HEK293 (cell line): Measurements from ENCODE around the gene PEPD.

ENCODE experiments used
- CTCF ChIA-PET: fragments of 350-600 bp; formaldehyde crosslinking; extraction: SDS; loops from one replicate; lab custom pipeline; 2021; ENCODE audit warnings: antibody characterized with exemption; lab: Yijun Ruan, JAX
- POLR2A ChIA-PET: fragments of 300-600 bp; formaldehyde crosslinking; extraction: SDS; loops from one replicate; lab custom pipeline; 2020; ENCODE audit warnings: antibody characterized with exemption, inconsistent platforms; lab: Yijun Ruan, JAX
- H3K27ac ChIP-seq: fragments of 200-500 bp; sonication (Bioruptor generic); 2 replicates; pipeline ENCODE4 v1.5.1; 2014; ENCODE audit warnings: low read depth, low read length, control low read depth, inconsistent platforms; ENCODE audit errors: extremely low read depth
- H3K36me3 ChIP-seq, 2 experiments: fragments of 200-500 bp in 1 of 2; sonication (Bioruptor generic) in 1 of 2; 1 replicate in 1 of 2; 2 replicates in 1 of 2; pipeline ENCODE4 v1.5.1; 2014 to 2017; ENCODE audit warnings: inconsistent platforms in 2 of 2, low read length in 2 of 2; ENCODE audit not compliant: control insufficient read depth in 2 of 2, insufficient read depth in 1 of 2
- H3K4me1 ChIP-seq: fragments of 200-500 bp; sonication (Bioruptor generic); 2 replicates; pipeline ENCODE4 v1.5.1; 2014; ENCODE audit warnings: mild to moderate bottlenecking, low read length, inconsistent platforms; ENCODE audit not compliant: control insufficient read depth, insufficient read depth
- H3K4me3 ChIP-seq: 2 replicates; pipeline ENCODE4 v1.5.1; 2011; ENCODE audit warnings: low read depth, mild to moderate bottlenecking, control low read depth, low read length, moderate library complexity
- H3K9me3 ChIP-seq: fragments of 200-500 bp; sonication (Bioruptor generic); 2 replicates; pipeline ENCODE4 v1.5.1; 2014; ENCODE audit warnings: low read depth, low read length, inconsistent platforms; ENCODE audit not compliant: control insufficient read depth, insufficient read depth
- FEZF1 ChIP-seq: fragments of 450-650 bp; formaldehyde crosslinking; IDR thresholded peaks from 2 replicates; pipeline ENCODE4 v1.5.1; 2016; ENCODE audit warnings: missing biosample characterization, missing genetic modification characterization
- KLF10 ChIP-seq: fragments of 450-650 bp; IDR thresholded peaks from 2 replicates; pipeline ENCODE4 v1.5.1; 2018; ENCODE audit warnings: missing biosample characterization, mild to moderate bottlenecking, missing genetic modification characterization
- KLF16 ChIP-seq: fragments of 450-650 bp; formaldehyde crosslinking; IDR thresholded peaks from 2 replicates; pipeline ENCODE4 v1.5.1; 2017; ENCODE audit warnings: missing biosample characterization, missing genetic modification characterization
- SALL2 ChIP-seq: fragments of 450-650 bp; formaldehyde crosslinking; IDR thresholded peaks from 2 replicates; pipeline ENCODE4 v1.5.0; 2017; ENCODE audit warnings: missing biosample characterization, mild to moderate bottlenecking, missing genetic modification characterization, borderline replicate concordance
- SP3 ChIP-seq: fragments of 450-650 bp; formaldehyde crosslinking; IDR thresholded peaks from 2 replicates; pipeline ENCODE4 v1.5.1; 2016; ENCODE audit warnings: missing biosample characterization, missing genetic modification characterization
- TRIM28 ChIP-seq: IDR thresholded peaks from 2 replicates; pipeline ENCODE4 v1.6.1; 2011; ENCODE audit warnings: low read length, control low read depth, borderline replicate concordance
- ZBTB21 ChIP-seq: fragments of 450-650 bp; formaldehyde crosslinking; IDR thresholded peaks from 2 replicates; pipeline ENCODE4 v1.5.1; 2017; ENCODE audit warnings: missing biosample characterization, missing genetic modification characterization
- ZNF114 ChIP-seq: fragments of 450-650 bp; formaldehyde crosslinking; IDR thresholded peaks from 2 replicates; pipeline ENCODE4 v1.5.0; 2017; ENCODE audit warnings: missing biosample characterization, missing genetic modification characterization
- ZNF157 ChIP-seq: fragments of 450-650 bp; formaldehyde crosslinking; IDR thresholded peaks from 2 replicates; pipeline ENCODE4 v1.5.1; 2016; ENCODE audit warnings: missing biosample characterization, missing genetic modification characterization
- ZNF223 ChIP-seq: fragments of 450-650 bp; formaldehyde crosslinking; IDR thresholded peaks from 2 replicates; pipeline ENCODE4 v1.5.1; 2016; ENCODE audit warnings: missing biosample characterization, missing genetic modification characterization
- ZNF521 ChIP-seq: fragments of 450-650 bp; formaldehyde crosslinking; IDR thresholded peaks from 2 replicates; pipeline ENCODE4 v1.5.1; 2017; ENCODE audit warnings: missing biosample characterization, mild to moderate bottlenecking, missing genetic modification characterization
- ZNF561 ChIP-seq: fragments of 450-650 bp; IDR thresholded peaks from 2 replicates; pipeline ENCODE4 v1.5.1; 2018; ENCODE audit warnings: missing biosample characterization, missing genetic modification characterization, borderline replicate concordance
- ZNF621 ChIP-seq: fragments of 450-650 bp; formaldehyde crosslinking; IDR thresholded peaks from 2 replicates; pipeline ENCODE4 v1.5.1; 2017; ENCODE audit warnings: missing biosample characterization, missing genetic modification characterization
- ZNF777 ChIP-seq: fragments of 450-650 bp; formaldehyde crosslinking; IDR thresholded peaks from 2 replicates; pipeline ENCODE4 v1.5.1; 2017; ENCODE audit warnings: missing biosample characterization, missing genetic modification characterization, borderline replicate concordance
- ZNF792 ChIP-seq: fragments of 450-650 bp; formaldehyde crosslinking; IDR thresholded peaks from 2 replicates; pipeline ENCODE4 v1.5.1; 2016; ENCODE audit warnings: missing biosample characterization, missing genetic modification characterization
- ZSCAN16 ChIP-seq: fragments of 450-650 bp; formaldehyde crosslinking; IDR thresholded peaks from 2 replicates; pipeline ENCODE4 v1.5.1; 2016; ENCODE audit warnings: missing biosample characterization, missing genetic modification characterization
- TF ChIP-seq, protein P1 (sequence below): fragments of 450-650 bp; formaldehyde crosslinking; IDR thresholded peaks from 2 replicates; pipeline ENCODE4 v1.5.1; 2016; ENCODE audit warnings: missing biosample characterization, missing genetic modification characterization
- TF ChIP-seq, protein P2 (sequence below): IDR thresholded peaks from 2 replicates; pipeline ENCODE4 v1.6.1; 2011; ENCODE audit warnings: mild to moderate bottlenecking, low read depth, low read length, borderline replicate concordance
- TF ChIP-seq, protein P3 (sequence below): fragments of 450-650 bp; formaldehyde crosslinking; IDR thresholded peaks from 2 replicates; pipeline ENCODE4 v1.5.1; 2016; ENCODE audit warnings: missing biosample characterization, missing genetic modification characterization, low read depth

The PEPD gene

DNA sequence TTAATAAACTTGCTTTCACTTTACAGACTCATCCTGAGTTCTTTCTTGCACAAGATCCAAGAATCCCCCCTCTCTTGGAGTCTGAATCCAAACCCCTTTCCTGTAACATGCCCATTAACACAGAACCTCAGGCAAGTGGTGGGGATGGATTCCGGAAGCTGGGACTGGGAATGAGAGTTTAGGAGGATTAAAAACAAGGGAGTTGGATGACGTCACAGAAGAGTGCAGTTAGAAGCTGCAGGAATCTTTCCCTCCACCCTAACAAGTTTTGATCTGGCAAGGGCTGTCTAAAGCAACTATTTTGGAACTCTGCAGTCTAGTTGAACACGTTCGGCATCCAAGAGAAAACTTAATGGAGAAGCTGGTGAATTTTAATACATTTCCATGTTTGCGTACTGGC, 48.2 kb upstream of the PEPD start (continued):
- no peak for TF ChIP-seq ZSCAN16 (tag by site-specific recombination)

DNA sequence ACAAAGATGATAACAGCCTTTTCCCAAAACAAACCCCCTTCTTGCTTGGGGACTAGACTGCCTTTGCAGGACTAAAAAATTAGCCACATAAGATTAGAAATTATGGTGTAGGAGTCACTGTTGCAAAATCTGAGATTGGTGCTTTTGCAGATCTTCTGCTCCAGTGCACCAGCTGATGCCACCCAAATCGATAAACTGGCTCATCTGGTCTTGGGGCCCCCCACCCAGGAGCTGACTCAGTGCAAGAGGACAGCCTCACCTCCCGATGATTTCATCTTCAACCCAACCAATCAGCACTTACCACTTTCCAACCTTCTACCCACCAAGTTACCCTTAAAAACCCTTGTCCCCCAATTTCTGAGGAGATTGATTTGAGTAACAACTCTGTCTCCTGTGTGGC, 47.1 kb upstream of the PEPD start:
- H3K9me3 ChIP-seq = peaks cover 6% of the 10 kb centered on the region
- H3K36me3 ChIP-seq = no peaks in the 10 kb centered on the region; a peak in 1 of 3 replicates
- CTCF ChIA-PET = interaction anchor here (0.6 to 1.2 kb wide), 3 partner anchors 33 to 1526 kb away, joined by 3 to 4 read pairs (median 4); no protein-coding TSS in a partner anchor
- no peaks in the 10 kb centered on the region for H3K4me1 ChIP-seq
- TF ChIP-seq ZNF521 = no peak
- no peak for TF ChIP-seq TRIM28
- TF ChIP-seq ZBTB21 = no peak
- TF ChIP-seq, protein P1, sequence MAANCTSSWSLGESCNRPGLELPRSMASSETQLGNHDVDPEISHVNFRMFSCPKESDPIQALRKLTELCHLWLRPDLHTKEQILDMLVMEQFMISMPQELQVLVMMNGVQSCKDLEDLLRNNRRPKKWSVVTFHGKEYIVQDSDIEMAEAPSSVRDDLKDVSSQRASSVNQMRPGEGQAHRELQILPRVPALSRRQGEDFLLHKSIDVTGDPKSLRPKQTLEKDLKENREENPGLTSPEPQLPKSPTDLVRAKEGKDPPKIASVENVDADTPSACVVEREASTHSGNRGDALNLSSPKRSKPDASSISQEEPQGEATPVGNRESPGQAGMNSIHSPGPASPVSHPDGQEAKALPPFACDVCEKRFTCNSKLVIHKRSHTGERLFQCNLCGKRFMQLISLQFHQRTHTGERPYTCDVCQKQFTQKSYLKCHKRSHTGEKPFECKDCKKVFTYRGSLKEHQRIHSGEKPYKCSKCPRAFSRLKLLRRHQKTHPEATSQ (tag by site-specific recombination) = no peak
- TF ChIP-seq, protein P2, sequence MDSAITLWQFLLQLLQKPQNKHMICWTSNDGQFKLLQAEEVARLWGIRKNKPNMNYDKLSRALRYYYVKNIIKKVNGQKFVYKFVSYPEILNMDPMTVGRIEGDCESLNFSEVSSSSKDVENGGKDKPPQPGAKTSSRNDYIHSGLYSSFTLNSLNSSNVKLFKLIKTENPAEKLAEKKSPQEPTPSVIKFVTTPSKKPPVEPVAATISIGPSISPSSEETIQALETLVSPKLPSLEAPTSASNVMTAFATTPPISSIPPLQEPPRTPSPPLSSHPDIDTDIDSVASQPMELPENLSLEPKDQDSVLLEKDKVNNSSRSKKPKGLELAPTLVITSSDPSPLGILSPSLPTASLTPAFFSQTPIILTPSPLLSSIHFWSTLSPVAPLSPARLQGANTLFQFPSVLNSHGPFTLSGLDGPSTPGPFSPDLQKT = no peak
- no peak for TF ChIP-seq ZNF561 (tag by site-specific recombination)
- TF ChIP-seq, protein P3, sequence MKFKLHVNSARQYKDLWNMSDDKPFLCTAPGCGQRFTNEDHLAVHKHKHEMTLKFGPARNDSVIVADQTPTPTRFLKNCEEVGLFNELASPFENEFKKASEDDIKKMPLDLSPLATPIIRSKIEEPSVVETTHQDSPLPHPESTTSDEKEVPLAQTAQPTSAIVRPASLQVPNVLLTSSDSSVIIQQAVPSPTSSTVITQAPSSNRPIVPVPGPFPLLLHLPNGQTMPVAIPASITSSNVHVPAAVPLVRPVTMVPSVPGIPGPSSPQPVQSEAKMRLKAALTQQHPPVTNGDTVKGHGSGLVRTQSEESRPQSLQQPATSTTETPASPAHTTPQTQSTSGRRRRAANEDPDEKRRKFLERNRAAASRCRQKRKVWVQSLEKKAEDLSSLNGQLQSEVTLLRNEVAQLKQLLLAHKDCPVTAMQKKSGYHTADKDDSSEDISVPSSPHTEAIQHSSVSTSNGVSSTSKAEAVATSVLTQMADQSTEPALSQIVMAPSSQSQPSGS = no peak
- no peak for TF ChIP-seq ZNF792 (tag by site-specific recombination)
- no peak for TF ChIP-seq KLF10 (tag by site-specific recombination)
- TF ChIP-seq SALL2 (tag by site-specific recombination) = no peak
- no peak for TF ChIP-seq ZNF777 (tag by site-specific recombination)
- TF ChIP-seq ZNF157 (tag by site-specific recombination) = no peak
- TF ChIP-seq KLF16 (tag by site-specific recombination) = no peak
- TF ChIP-seq ZNF223 (tag by site-specific recombination) = no peak
- TF ChIP-seq, all 188 proteins: peak for 0
- POLR2A ChIA-PET = no interaction called here
- Histone ChIP-seq H3K27ac (no peak overlapping the region), H3K4me3 (no peak overlapping the region)

DNA sequence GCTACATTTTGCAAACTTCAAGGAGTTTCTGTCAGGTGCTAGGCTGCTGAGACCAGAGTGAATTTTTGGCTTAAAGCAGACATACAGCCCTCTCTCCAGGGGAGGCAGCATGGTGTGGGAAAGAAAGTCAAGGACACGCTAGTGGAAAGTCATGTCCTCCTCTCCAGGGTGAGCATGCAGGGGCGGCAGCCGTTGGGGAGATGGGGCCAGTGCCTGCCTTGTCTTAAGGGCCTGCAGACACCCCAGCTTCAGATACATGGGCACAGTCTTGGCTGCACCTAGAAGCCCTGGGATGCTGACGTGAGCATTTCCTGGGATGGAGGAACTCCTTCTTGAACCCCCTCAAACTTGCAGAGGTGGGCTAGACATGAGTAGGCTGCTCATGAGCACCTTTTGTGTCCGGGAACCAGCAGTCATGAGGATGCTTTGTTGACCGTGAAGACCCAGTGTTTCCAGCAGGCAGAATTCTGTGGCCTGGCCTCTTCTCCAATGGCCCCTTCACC, 43.3 kb upstream of the PEPD start:
- Histone ChIP-seq H3K36me3 (no peaks in the 10 kb centered on the region), H3K9me3 (no peaks in the 10 kb centered on the region), H3K4me3 (no peak overlapping the region), H3K27ac (no peak overlapping the region), H3K4me1 (no peaks in the 10 kb centered on the region)
- TF ChIP-seq ZNF114 (tag by site-specific recombination) = no peak
- no peak for TF ChIP-seq ZNF621 (tag by site-specific recombination)
- no peak for TF ChIP-seq FEZF1 (tag by site-specific recombination)
- TF ChIP-seq SP3 (tag by site-specific recombination) = no peak
- ChIA-PET CTCF (interaction anchor here (0.8 kb wide), 1 partner anchor 148 kb away, joined by 3 read pairs; no protein-coding TSS in a partner anchor), POLR2A (interaction anchor here (0.6 kb wide), 1 partner anchor 98 kb away, joined by 3 read pairs; no protein-coding TSS in a partner anchor)
